NCI-H748 treated with DMSO at 0.1 percent for 48 hours (cell line): ENCODE measurements around the gene MESP2.
"Not testable (repeated sequence)": the region's sequence is repeated elsewhere in the genome, so short reads cannot be mapped to it uniquely, and the experiment has no call there.

Source experiments
- DNase-seq: peaks from one replicate; lab custom pipeline; 2025; lab: John Stamatoyannopoulos, UW

Gene MESP2

GRCh38 chr15:89781891-89782618 lies 5.9 kb downstream of the MESP2 start:
- DNase-seq: no peak

- DNase-seq: not testable (repeated sequence)
Observed at GRCh38 chr15:89782619-89782950, 6.5 kb downstream of the MESP2 start.

- no peak for DNase-seq
Observed at GRCh38 chr15:89783111-89783860, 7.2 kb downstream of the MESP2 start.

DNA sequence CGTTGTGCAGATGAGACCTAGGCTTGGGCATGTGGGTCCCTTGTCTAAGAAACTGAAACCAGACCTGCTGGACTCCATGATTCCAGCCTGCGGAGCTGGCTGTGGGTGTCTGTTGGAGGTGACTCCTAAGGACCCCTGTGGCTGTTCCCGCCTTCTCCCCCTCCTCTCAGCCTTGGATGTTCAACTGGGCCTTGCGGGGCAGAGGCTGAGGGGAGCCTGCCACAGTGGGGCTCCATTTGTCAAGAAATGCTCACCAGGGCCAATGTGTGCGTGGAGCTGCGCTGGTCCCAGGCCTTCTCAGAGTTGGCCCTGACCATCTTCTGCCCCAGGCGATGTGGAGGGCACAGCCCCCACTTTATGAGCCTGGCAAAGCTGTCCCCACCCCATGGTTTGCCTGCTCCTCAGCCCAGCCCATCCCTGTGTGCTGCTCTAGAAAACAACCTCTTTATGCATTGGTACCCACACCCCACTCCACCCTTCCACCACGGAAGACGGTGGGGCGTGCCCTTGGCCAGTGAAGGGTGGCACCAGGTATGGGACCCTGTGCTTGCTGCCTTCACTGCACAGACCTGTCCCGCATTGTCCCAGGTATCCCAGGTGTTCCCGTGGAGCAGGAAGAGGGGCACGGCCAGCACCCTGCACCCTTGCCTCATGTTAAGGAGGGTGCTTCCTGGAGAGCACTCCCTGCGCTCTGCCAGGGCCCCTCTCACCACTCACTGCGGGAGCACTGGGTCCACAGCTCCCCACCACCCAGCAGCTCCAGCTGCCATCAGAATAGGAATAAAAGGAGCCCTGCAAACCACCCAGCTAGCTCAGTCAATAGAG lies 7.9 kb downstream of the MESP2 start:
- DNase-seq: no peak

GRCh38 chr15:89784686-89784960 lies 8.5 kb downstream of the MESP2 start:
- no peak for DNase-seq

- no peak for DNase-seq
Observed at GRCh38 chr15:89785064-89785773, 9.1 kb downstream of the MESP2 start.

DNA sequence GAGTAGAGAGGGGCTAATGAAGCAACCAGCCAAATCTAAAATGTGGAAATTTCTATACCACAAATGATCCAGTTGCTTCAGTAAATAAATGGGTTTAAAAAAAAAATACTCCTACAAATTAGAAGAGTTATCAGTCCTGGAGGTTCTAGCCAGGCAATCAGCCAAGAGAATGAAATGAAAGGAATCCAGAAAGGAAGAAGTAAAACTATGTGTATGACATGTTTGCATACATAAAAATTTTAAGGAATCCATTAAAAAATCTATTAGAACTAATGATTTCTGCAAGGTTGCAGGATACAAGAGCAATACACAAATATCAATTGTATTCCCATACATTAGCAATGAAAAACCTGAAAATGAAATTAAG lies 9.6 kb downstream of the MESP2 start:
- DNase-seq: no peak

- DNase-seq: no peak
Observed at GRCh38 chr15:89787944-89788343, 11.8 kb downstream of the MESP2 start.

DNA sequence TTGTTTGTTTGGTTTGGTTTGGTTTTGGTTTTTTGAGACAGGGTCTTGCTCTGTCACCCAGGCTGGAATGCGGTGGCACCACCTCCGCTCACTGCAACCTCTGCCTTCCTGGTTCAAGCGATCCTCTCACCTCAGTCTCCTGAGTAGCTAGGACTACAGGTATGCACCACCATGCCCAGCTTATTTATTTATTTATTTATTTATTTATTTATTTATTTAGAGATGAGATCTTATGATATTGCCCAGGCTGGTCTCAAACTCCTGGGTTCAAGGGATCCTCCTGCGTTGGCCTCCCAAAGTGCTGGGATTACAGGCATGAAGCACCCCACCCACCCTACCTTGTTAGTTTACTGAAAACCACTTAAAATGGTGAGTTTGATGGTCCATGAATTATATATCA lies 12.5 kb downstream of the MESP2 start:
- DNase-seq: not testable (repeated sequence)

DNA sequence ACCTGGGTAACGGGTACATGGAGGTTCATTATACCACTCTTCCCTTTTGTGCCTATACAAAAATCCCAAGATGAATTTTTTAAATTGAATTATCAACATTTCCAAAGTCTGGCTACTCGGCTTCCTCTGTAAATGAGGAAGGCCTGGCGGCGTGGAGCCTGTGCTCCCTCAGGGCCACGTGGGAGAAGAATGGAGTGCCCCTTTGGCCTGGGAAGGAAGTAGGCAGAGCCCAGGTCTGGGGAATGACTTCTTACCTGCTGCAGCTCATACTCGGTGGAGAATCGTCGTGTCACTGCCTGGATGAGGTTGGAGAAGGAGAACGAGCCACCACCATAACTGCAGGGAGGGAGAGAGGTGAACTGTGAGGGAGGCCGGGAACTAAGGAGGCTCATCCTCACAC lies 14.1 kb downstream of the MESP2 start:
- no peak for DNase-seq

DNA sequence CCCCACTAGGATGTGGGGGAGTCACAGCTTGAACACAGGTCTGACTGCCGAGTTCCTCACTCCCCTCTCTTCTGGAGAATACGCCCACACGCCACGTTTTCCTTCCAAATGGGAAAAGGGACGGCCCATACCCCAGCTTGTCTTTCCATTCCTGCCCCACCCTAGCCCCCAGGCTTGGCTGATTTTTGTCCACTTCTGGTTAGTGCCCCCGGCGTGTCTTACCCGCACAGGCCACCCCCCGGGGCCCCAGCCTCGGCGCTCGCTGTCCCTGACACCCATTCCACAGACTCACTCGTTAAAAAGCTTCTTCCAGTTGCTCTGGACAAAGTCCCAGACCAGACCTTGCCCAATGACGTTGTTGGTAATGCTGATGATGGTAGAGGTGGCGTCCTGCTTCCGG lies 14.5 kb downstream of the MESP2 start:
- no peak for DNase-seq

GRCh38 chr15:89792106-89792805 lies 16.1 kb downstream of the MESP2 start:
- DNase-seq: no peak

DNA sequence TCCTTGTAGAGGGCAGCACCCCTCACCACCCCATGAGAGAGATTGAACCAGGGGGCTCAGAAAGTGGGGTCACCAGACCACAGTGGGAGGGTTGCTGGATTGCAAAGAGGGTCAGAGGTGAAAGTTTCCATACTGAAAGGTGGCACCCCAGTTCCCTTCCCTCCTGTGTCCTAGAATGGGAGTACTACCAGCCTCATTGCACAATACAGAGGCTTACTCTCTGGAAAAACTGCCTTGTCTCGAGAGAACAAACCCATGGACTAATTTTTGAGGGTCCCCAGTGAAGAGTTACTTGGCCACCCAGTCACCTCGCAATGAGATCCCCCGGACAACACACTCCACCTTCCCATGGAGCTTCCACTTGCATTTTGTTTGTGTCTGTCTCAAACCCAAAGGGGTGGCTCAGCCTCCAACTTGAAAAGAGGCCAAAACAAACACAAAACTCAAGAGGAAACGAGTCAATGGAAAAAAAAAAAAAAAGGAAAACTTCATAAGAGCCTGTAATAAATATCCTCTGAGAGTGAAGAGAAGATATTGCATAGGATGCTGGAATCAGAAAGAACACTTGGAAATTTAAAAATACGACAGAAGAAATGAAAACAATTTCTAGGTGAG lies 18.6 kb downstream of the MESP2 start:
- no peak for DNase-seq

- no peak for DNase-seq
Observed at GRCh38 chr15:89795996-89796395, 19.9 kb downstream of the MESP2 start.

DNA sequence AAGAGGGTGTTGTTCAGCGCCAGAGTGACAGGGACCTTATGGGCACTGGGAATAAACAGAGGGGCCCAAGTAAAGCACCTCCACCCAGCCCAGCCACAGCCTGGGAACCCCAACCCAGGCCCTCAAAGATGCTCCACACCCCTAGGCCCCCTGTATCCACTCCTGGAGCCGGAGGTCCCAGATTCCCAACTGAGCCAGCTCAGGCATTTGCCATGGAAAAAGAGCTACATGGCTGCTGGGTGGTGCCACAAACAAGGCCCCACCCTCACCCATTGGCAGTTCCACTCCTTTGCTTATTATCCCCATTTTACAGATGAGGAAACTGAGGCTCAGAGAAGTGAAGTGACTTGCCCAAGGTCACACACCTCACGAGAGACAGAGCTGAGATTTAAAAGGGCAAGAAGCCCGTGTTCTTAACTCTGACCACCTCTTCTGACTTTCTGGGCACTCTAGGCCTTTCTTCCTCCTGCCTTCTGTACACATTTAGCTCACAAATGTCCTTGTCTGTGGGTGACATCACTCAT lies 21.6 kb downstream of the MESP2 start:
- DNase-seq: no peak

GRCh38 chr15:89799011-89799911 lies 23.1 kb downstream of the MESP2 start:
- no peak for DNase-seq

- no peak for DNase-seq
Observed at GRCh38 chr15:89799918-89800498, 23.9 kb downstream of the MESP2 start.

- no peak for DNase-seq
Observed at GRCh38 chr15:89801471-89802195, 25.5 kb downstream of the MESP2 start.
